Retinal pigment epithelial cell (primary cell): ENCODE data around the gene TMBIM1.

Source experiments
- DNase-seq: peaks from one replicate; pipeline ENCODE4 v3.0.0-alpha.2; 2010; ENCODE audit warnings: low read depth
- H3K4me3 ChIP-seq: 2 replicates; pipeline ENCODE4 v1.5.1; 2011; ENCODE audit warnings: mild to moderate bottlenecking, low read length, control low read depth, moderate library complexity
- TF ChIP-seq, protein P1 (sequence below): conservative IDR thresholded peaks from 2 replicates; pipeline ENCODE4 v1.5.1; 2011; ENCODE audit warnings: low read depth, low read length, control low read depth, inconsistent platforms

TMBIM1 gene, protein sequence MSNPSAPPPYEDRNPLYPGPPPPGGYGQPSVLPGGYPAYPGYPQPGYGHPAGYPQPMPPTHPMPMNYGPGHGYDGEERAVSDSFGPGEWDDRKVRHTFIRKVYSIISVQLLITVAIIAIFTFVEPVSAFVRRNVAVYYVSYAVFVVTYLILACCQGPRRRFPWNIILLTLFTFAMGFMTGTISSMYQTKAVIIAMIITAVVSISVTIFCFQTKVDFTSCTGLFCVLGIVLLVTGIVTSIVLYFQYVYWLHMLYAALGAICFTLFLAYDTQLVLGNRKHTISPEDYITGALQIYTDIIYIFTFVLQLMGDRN

DNA sequence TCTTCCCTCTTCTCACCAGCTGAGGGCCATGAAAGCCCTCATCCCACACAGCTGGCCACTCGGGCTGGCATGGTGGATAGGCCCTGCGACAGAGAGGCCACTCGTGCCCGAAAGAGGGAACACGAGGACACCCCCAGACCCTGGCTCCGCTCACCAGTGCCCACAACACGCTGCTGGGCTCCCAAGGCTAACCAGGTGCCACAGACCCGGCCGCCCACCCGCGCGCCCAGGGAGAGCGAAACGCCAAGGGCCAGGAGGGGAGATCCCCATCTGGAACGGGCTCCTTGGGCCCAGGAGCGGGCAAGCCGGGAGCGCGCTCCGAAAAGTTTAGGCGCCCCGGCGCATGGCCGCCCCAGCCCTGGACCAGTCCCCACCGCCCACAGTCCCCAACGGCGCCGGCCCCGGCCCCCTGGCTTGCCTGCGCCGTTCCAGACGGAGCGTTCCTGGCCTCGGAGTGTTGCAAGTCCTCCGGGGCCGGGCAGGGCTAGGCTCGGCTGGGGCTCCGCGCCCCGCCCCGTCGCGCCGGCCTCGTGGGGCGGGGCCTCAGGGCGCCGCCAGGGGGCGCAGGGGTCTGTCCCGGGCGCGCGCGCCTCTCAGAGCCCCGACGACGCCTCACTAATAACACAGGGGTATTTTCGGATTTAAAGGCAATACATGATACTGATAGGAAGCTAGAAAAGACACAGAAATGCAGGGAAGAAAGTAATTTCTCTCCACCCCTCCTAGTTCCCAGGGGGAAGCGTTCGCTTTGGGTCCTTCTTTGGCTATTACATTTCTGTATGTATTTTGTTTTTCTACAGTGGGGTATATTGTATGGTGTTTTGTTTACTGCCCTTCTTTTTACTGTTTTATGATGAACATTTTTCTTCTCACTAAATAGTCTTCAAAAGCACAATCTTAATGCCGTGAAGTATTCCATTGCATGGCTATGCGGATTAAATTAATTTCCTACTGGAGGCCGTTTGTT lies at the start of gene TMBIM1:
Gene TMBIM1, minus strand, starts transcription at position 456 of the 967 bp plus-strand sequence. CDS start 10,362 bp downstream, outside the sequence.
- DNase-seq = no peak
- TF ChIP-seq, protein P1, sequence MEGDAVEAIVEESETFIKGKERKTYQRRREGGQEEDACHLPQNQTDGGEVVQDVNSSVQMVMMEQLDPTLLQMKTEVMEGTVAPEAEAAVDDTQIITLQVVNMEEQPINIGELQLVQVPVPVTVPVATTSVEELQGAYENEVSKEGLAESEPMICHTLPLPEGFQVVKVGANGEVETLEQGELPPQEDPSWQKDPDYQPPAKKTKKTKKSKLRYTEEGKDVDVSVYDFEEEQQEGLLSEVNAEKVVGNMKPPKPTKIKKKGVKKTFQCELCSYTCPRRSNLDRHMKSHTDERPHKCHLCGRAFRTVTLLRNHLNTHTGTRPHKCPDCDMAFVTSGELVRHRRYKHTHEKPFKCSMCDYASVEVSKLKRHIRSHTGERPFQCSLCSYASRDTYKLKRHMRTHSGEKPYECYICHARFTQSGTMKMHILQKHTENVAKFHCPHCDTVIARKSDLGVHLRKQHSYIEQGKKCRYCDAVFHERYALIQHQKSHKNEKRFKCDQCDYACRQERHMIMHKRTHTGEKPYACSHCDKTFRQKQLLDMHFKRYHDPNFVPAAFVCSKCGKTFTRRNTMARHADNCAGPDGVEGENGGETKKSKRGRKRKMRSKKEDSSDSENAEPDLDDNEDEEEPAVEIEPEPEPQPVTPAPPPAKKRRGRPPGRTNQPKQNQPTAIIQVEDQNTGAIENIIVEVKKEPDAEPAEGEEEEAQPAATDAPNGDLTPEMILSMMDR = peak; percentile 54
- peak within 1 kb of the TSS; percentile 72 for H3K4me3 ChIP-seq

DNA sequence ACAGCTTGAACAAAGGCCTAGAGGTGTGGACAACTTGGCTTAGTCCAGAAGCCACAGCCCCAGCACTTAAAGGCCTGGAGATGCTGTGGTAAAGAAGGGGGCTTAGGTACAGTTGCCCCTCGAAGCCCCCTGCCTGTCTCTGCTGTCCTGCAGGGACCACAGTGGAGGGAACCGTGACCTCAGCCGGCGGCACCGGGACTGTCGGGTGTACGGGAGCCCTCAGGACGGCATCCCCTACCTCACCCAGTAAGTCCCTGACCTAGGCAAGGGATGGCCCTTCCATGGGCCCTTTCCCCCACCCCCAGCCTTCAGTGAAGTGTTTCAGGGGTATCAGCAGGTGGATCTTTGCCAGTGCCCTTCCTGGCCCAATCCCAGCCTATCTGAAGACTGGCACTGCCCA lies 49.1 kb upstream of the TMBIM1 start:
- DNase-seq = no peak
- no peak overlapping the region for H3K4me3 ChIP-seq
- TF ChIP-seq, protein P1 = no peak

DNA sequence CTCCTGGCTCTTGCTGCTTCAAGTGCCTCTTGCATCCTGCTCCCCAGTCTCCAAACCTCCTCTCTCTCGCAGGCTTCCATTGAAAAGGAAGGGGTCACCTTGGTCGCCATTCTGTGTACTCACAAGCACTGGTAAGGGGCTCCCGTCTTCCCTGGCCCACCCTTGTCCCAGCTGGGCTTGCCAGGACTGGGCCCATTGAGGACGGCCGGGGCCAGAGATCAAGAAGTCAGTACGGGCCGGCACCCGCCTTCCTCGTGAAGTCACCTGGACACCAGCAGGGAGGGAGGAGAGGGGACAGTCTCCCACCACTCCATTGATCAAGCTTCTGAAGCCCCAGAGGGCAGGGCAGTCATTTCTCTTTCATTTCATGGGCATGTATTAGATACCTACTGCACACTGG lies 48.4 kb upstream of the TMBIM1 start:
- TF ChIP-seq, protein P1 = no peak
- no peak overlapping the region for H3K4me3 ChIP-seq
- DNase-seq = no peak

DNA sequence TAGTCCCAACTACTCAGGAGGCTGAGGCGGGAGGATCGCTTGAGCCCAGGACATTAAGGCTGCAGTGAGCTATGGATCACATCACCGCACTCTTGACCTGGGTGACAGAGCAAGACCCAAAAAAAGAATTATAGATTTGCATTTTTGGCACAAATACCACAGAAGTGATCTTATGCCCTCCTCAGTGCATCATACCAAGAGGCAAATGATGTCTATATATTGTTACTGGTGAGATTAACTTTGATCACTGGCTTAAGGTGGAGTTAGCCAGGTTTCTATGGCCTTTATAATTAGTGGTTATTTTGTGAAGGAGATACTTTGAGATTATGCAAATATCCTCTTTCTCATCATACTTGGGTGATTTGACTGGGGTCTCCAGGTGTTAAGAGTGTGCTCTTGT lies 42.2 kb upstream of the TMBIM1 start:
- TF ChIP-seq, protein P1 = no peak
- no peak for DNase-seq
- no peak overlapping the region for H3K4me3 ChIP-seq

DNA sequence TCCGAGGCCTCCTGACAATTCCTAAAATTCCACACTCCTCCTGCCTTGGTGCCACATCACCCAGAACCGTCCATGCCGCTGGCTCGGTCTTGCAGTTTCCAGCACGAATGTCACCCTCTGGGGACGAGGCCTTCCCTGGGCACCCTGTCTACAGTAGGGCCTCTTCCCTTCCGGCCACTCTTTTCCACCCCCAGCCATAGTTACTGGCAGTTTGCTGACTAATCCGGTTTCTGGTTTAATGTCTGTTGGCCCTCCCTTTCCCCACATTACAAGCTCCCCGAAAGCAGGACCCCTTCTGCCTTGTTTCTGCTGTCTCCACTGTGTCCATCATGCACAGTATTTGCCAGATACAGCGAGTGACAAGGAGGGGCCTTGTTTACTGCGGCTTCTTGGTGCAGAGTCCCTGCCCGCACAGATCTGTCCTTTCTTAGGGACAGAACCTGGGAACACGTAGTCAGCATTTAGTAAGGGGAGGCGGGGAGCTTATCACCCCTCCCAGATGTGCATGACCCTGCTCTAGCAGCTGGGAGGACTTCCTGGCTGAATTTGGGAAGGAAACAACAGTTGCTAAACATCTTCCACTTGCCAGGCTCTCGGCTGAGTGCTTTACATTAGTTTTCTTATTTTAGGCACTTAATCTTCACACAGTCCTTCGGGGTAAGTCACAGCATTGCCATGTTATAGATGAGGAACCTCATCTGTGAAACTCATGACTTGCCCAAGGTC lies 40.8 kb upstream of the TMBIM1 start:
- no peak for DNase-seq
- TF ChIP-seq, protein P1 = no peak
- H3K4me3 ChIP-seq = no peak overlapping the region

DNA sequence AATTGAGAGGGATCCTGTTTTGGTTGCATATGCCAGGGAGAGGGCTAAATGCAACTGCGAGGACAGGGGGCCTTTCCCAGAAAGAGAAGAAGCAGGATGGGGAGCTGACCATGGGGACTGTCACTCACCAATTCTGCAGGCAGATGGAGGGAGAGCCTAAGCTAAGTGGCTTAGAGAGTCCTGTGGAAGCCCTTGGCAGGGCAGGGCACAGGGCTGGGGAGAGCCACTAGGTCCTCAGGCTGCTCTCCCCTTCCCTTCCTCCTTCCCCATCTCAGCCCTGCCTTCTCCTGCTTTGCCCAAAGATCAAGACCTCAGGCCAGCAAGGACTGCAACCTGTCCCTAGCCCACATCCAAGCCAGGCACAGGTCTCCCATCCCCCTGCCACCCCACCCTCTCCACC lies 40.0 kb upstream of the TMBIM1 start:
- no peak for DNase-seq
- TF ChIP-seq, protein P1 = no peak
- H3K4me3 ChIP-seq = no peak overlapping the region
